ENCODE data around the gene CTDSPL. TPM values are rescaled to one million over a fixed set of nuclear protein-coding genes. Genes with fewer than 3 reads are reported as not detected.

Gene CTDSPL
- total and polyA plus RNA-seq, 2 experiments from 2014 or later = 7.1 to 33.4 TPM

GRCh38 chr3:37816271-37816670, 45.4 kb upstream of the CTDSPL start:
- Histone ChIP-seq H3K4me3 (no peak overlapping the region), H3K4me1 (ENCODE audit: insufficient read depth) (no peaks in the 10 kb centered on the region), H2AFZ (no peak overlapping the region), H3K79me2 (ENCODE audit: insufficient read depth) (no peaks in the 10 kb centered on the region), H3K9me2 (ENCODE audit: insufficient read depth) (no peaks in the 10 kb centered on the region), H3K9me3 (ENCODE audit: low read depth) (no peaks in the 10 kb centered on the region), H4K20me1 (ENCODE audit: insufficient read depth) (no peaks in the 10 kb centered on the region), H3K9ac (no peak overlapping the region), H3K36me3 (ENCODE audit: low read depth) (no peaks in the 10 kb centered on the region), H3K27ac (no peak overlapping the region), H3K4me2 (ENCODE audit: unreplicated experiment) (no peak overlapping the region), H3K27me3 (replicated peaks; ENCODE audit: insufficient read depth) (no peaks in the 10 kb centered on the region), H3F3A (ENCODE audit: insufficient read depth) (no peaks in the 10 kb centered on the region)
- TF ChIP-seq EZH2phosphoT487 (IDR thresholded peaks at IDR 0.05; ENCODE audit: insufficient read depth, low read depth) (no peak), EZH2 (IDR thresholded peaks at IDR 0.05; ENCODE audit: insufficient read depth, poor library complexity, severe bottlenecking) (no peak)
- in situ Hi-C loops (cut with MboI) = no loop called here
- WGBS, 2 experiments (ENCODE audit: low coverage in 1 of 2, low lambda C conversion rate in 2 of 2, missing lambda C conversion rate in 2 of 2) = 22 to 25% methylated on average over 2 of the region's 2 CpGs
- DNase-seq = peak; percentile 16

GRCh38 chr3:37819591-37819990, 42.1 kb upstream of the CTDSPL start:
- 61 to 67% methylated on average over 3 of the region's 3 CpGs for WGBS, 2 experiments (ENCODE audit: low coverage in 1 of 2, low lambda C conversion rate in 2 of 2, missing lambda C conversion rate in 2 of 2)
- no peak for TF ChIP-seq EZH2phosphoT487 (IDR thresholded peaks at IDR 0.05; ENCODE audit: insufficient read depth, low read depth)
- TF ChIP-seq EZH2 (IDR thresholded peaks at IDR 0.05; ENCODE audit: insufficient read depth, poor library complexity, severe bottlenecking) = no peak
- no peak for DNase-seq
- in situ Hi-C loops (cut with MboI) = no loop called here
- H3K36me3 ChIP-seq (ENCODE audit: low read depth) = no peaks in the 10 kb centered on the region
- H3K9me2 ChIP-seq (ENCODE audit: insufficient read depth) = no peaks in the 10 kb centered on the region
- no peaks in the 10 kb centered on the region for H3K27me3 ChIP-seq (replicated peaks; ENCODE audit: insufficient read depth)
- no peak overlapping the region for H3K4me2 ChIP-seq (ENCODE audit: unreplicated experiment)
- no peak overlapping the region for H2AFZ ChIP-seq
- H3K9me3 ChIP-seq (ENCODE audit: low read depth) = no peaks in the 10 kb centered on the region
- no peak overlapping the region for H3K4me3 ChIP-seq
- no peak overlapping the region for H3K27ac ChIP-seq
- H4K20me1 ChIP-seq (ENCODE audit: insufficient read depth) = no peaks in the 10 kb centered on the region
- H3K4me1 ChIP-seq (ENCODE audit: insufficient read depth) = no peaks in the 10 kb centered on the region
- no peaks in the 10 kb centered on the region for H3K79me2 ChIP-seq (ENCODE audit: insufficient read depth)
- no peak overlapping the region for H3K9ac ChIP-seq
- H3F3A ChIP-seq (ENCODE audit: insufficient read depth) = no peaks in the 10 kb centered on the region

GRCh38 chr3:37820286-37820685, 41.4 kb upstream of the CTDSPL start:
- Histone ChIP-seq H3K4me3 (no peak overlapping the region), H3K4me2 (ENCODE audit: unreplicated experiment) (no peak overlapping the region), H3K9me3 (ENCODE audit: low read depth) (no peaks in the 10 kb centered on the region), H3K79me2 (ENCODE audit: insufficient read depth) (no peaks in the 10 kb centered on the region), H3K27me3 (replicated peaks; ENCODE audit: insufficient read depth) (no peaks in the 10 kb centered on the region), H3K9me2 (ENCODE audit: insufficient read depth) (no peaks in the 10 kb centered on the region), H3K36me3 (ENCODE audit: low read depth) (no peaks in the 10 kb centered on the region), H2AFZ (no peak overlapping the region), H4K20me1 (ENCODE audit: insufficient read depth) (no peaks in the 10 kb centered on the region), H3K27ac (no peak overlapping the region), H3K4me1 (ENCODE audit: insufficient read depth) (no peaks in the 10 kb centered on the region), H3F3A (ENCODE audit: insufficient read depth) (no peaks in the 10 kb centered on the region), H3K9ac (no peak overlapping the region)
- DNase-seq = no peak
- WGBS, 2 experiments (ENCODE audit: low coverage in 1 of 2, low lambda C conversion rate in 2 of 2, missing lambda C conversion rate in 2 of 2) = 73 to 77% methylated on average over 3 of the region's 3 CpGs
- in situ Hi-C loops (cut with MboI) = no loop called here
- no peak for TF ChIP-seq EZH2 (IDR thresholded peaks at IDR 0.05; ENCODE audit: insufficient read depth, poor library complexity, severe bottlenecking)

- Histone ChIP-seq H3K4me2 (ENCODE audit: unreplicated experiment) (no peak overlapping the region), H3K27ac (no peak overlapping the region), H3K27me3 (replicated peaks; ENCODE audit: insufficient read depth) (no peaks in the 10 kb centered on the region), H4K20me1 (ENCODE audit: insufficient read depth) (no peaks in the 10 kb centered on the region), H3K9ac (no peak overlapping the region), H3K9me2 (ENCODE audit: insufficient read depth) (no peaks in the 10 kb centered on the region), H3K4me1 (ENCODE audit: insufficient read depth) (no peaks in the 10 kb centered on the region), H2AFZ (no peak overlapping the region), H3K79me2 (ENCODE audit: insufficient read depth) (no peaks in the 10 kb centered on the region), H3K9me3 (ENCODE audit: low read depth) (no peaks in the 10 kb centered on the region), H3F3A (ENCODE audit: insufficient read depth) (no peaks in the 10 kb centered on the region), H3K36me3 (ENCODE audit: low read depth) (no peaks in the 10 kb centered on the region), H3K4me3 (no peak overlapping the region)
- WGBS, 2 experiments (ENCODE audit: low coverage in 1 of 2, low lambda C conversion rate in 2 of 2, missing lambda C conversion rate in 2 of 2) = 58 to 73% methylated on average over 4 of the region's 4 CpGs
- in situ Hi-C loops (cut with MboI) = no loop called here
- TF ChIP-seq EZH2phosphoT487 (IDR thresholded peaks at IDR 0.05; ENCODE audit: insufficient read depth, low read depth) (no peak), EZH2 (IDR thresholded peaks at IDR 0.05; ENCODE audit: insufficient read depth, poor library complexity, severe bottlenecking) (no peak)
- no peak for DNase-seq
Observed at GRCh38 chr3:37823189-37823588, 38.5 kb upstream of the CTDSPL start.
